ENCODE measurements around the gene SMARCA4. TPM values are rescaled to one million over a fixed set of nuclear protein-coding genes. Genes with fewer than 3 reads are reported as not detected.

SMARCA4 gene
- total and polyA plus RNA-seq, 2 experiments from 2014 or later, result 80.7 to 93.4 TPM

GRCh38 chr19:11090264-11090996 lies 129.6 kb downstream of the SMARCA4 start:
- Histone ChIP-seq H3K4me1 (ENCODE audit: insufficient read depth) (peaks cover 31% of the 10 kb centered on the region), H4K20me1 (ENCODE audit: insufficient read depth, poor library complexity, severe bottlenecking) (peaks cover 45% of the 10 kb centered on the region)

DNA sequence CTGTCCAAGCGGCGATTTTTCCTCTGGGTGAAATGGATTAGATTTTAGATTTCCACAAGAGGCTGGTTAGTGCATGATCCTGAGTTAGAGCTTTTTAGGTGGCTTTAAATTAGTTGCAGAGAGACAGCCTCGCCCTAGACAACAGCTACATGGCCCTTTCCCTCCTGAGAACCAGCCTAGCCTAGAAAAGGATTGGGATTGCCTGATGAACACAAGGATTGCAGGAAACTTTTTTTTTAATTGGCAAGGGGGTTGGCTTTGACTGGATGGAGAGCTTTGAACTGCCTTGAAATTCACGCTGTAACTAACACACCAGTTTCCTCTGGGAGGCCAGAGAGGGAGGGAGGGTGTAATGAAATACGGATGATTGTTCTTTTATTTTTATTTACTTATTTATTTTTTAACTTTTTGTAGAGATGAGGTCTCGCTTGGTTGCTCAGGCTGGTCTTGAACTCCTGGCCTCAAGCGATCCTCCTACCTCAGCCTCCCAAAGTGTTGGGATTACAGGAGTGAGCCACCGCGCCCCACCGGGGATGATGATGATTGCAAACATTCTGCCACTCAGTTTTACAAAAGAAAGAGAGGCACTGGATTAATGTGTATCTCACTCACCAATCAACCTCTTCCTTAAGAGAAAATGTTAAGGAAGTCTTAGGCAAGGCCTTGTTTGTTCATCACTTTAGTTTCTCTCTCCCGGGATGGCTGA lies 130.3 kb downstream of the SMARCA4 start:
- Histone ChIP-seq H3K4me1 (ENCODE audit: insufficient read depth) (peaks cover 27% of the 10 kb centered on the region), H4K20me1 (ENCODE audit: insufficient read depth, poor library complexity, severe bottlenecking) (peaks cover 52% of the 10 kb centered on the region), H3K79me2 (peaks cover 64% of the 10 kb centered on the region), H3K4me3 (peak overlapping the region; percentile 77), H3K9me2 (replicated peaks; ENCODE audit: insufficient read depth) (no peaks in the 10 kb centered on the region), H3K9me3 (ENCODE audit: low read depth) (no peaks in the 10 kb centered on the region), H3K27me3 (no peaks in the 10 kb centered on the region), H3K4me2 (peak overlapping the region; percentile 86), H3K36me3 (replicated peaks; ENCODE audit: insufficient read depth, low read depth) (no peaks in the 10 kb centered on the region), H3K27ac (peak overlapping the region; percentile 98), H2AFZ (no peak overlapping the region)
- WGBS (ENCODE audit: low lambda C conversion rate, missing lambda C conversion rate), result 29% methylated on average over 11 of the region's 11 CpGs
- no peak for DNase-seq (ENCODE audit: low spot score)
- TF ChIP-seq, protein P1, sequence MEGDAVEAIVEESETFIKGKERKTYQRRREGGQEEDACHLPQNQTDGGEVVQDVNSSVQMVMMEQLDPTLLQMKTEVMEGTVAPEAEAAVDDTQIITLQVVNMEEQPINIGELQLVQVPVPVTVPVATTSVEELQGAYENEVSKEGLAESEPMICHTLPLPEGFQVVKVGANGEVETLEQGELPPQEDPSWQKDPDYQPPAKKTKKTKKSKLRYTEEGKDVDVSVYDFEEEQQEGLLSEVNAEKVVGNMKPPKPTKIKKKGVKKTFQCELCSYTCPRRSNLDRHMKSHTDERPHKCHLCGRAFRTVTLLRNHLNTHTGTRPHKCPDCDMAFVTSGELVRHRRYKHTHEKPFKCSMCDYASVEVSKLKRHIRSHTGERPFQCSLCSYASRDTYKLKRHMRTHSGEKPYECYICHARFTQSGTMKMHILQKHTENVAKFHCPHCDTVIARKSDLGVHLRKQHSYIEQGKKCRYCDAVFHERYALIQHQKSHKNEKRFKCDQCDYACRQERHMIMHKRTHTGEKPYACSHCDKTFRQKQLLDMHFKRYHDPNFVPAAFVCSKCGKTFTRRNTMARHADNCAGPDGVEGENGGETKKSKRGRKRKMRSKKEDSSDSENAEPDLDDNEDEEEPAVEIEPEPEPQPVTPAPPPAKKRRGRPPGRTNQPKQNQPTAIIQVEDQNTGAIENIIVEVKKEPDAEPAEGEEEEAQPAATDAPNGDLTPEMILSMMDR (IDR thresholded peaks at IDR 0.05; ENCODE audit: poor library complexity), result no peak
- no peak for TF ChIP-seq EZH2 (IDR thresholded peaks at IDR 0.05; ENCODE audit: borderline replicate concordance)
- TF ChIP-seq EZH2phosphoT487 (IDR thresholded peaks at IDR 0.05; ENCODE audit: low read depth, severe bottlenecking, unreplicated experiment), result no peak

More at GRCh38 chr19:11090264-11090996, 129.6 kb downstream of the SMARCA4 start:
- H3K9me2 ChIP-seq (replicated peaks; ENCODE audit: insufficient read depth), result no peaks in the 10 kb centered on the region
- peak overlapping the region; percentile 98 for H3K27ac ChIP-seq
- no peak overlapping the region for H2AFZ ChIP-seq
- no peaks in the 10 kb centered on the region for H3K27me3 ChIP-seq
- peaks cover 56% of the 10 kb centered on the region for H3K79me2 ChIP-seq
- no peaks in the 10 kb centered on the region for H3K9me3 ChIP-seq (ENCODE audit: low read depth)
- H3K36me3 ChIP-seq (replicated peaks; ENCODE audit: insufficient read depth, low read depth), result no peaks in the 10 kb centered on the region
- H3K4me2 ChIP-seq, result peak overlapping the region; percentile 86
- peak; percentile 98 for DNase-seq (ENCODE audit: low spot score)
- 1% methylated on average over 33 of the region's 64 CpGs for WGBS (ENCODE audit: low lambda C conversion rate, missing lambda C conversion rate)
- peak overlapping the region; percentile 77 for H3K4me3 ChIP-seq
- TF ChIP-seq, protein P1 (IDR thresholded peaks at IDR 0.05; ENCODE audit: poor library complexity), result no peak
- TF ChIP-seq EZH2 (IDR thresholded peaks at IDR 0.05; ENCODE audit: borderline replicate concordance) (no peak), EZH2phosphoT487 (IDR thresholded peaks at IDR 0.05; ENCODE audit: low read depth, severe bottlenecking, unreplicated experiment) (no peak)

DNA sequence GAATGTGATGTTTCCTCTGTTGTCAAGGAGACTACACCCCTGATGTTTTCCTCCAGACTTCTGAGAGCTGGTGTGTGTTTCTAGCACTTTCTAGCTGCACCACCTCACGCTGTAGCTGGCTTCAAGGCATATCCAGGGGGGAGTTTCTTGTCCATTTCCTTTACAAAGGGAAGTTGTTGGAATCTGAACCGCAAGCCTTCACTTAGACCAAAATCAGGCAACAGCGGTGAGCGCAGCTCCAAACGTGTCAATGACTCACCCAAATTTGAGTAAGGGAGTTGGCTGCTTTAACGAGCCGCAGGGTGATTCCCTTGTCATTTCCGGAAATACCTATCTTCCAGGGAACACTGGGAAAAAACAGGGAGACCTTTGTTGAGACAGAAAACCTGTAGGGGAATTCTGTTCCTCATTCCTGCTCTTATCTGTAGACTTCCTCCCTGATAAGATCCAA lies 130.9 kb downstream of the SMARCA4 start:
- Histone ChIP-seq H3K79me2 (peaks cover 69% of the 10 kb centered on the region), H3K4me3 (peak overlapping the region; percentile 77), H4K20me1 (ENCODE audit: insufficient read depth, poor library complexity, severe bottlenecking) (peaks cover 58% of the 10 kb centered on the region), H3K27ac (peak overlapping the region; percentile 98), H3K9me3 (ENCODE audit: low read depth) (no peaks in the 10 kb centered on the region), H2AFZ (no peak overlapping the region), H3K4me1 (ENCODE audit: insufficient read depth) (peaks cover 27% of the 10 kb centered on the region), H3K36me3 (replicated peaks; ENCODE audit: insufficient read depth, low read depth) (no peaks in the 10 kb centered on the region), H3K4me2 (peak overlapping the region; percentile 86), H3K27me3 (no peaks in the 10 kb centered on the region), H3K9me2 (replicated peaks; ENCODE audit: insufficient read depth) (no peaks in the 10 kb centered on the region)
- 10% methylated on average over 8 of the region's 8 CpGs for WGBS (ENCODE audit: low lambda C conversion rate, missing lambda C conversion rate)
- TF ChIP-seq, protein P1 (IDR thresholded peaks at IDR 0.05; ENCODE audit: poor library complexity), result no peak
- TF ChIP-seq EZH2 (IDR thresholded peaks at IDR 0.05; ENCODE audit: borderline replicate concordance) (no peak), EZH2phosphoT487 (IDR thresholded peaks at IDR 0.05; ENCODE audit: low read depth, severe bottlenecking, unreplicated experiment) (no peak)
- DNase-seq (ENCODE audit: low spot score), result peak; percentile 79

All from hepatocyte (in vitro differentiated cells).